HG03108 (cell line): ENCODE results near the gene MLST8.
"Not testable (repeated sequence)": the region's sequence is repeated elsewhere in the genome, so short reads cannot be mapped to it uniquely, and the experiment has no call there.

ENCODE experiments used
- ATAC-seq: cut with Tn5 transposase; IDR thresholded peaks from one replicate; pipeline ENCODE4 v1.9.1; 2021; ENCODE audit warnings: moderate library complexity; ENCODE audit not compliant: unreplicated experiment

MLST8 gene

DNA sequence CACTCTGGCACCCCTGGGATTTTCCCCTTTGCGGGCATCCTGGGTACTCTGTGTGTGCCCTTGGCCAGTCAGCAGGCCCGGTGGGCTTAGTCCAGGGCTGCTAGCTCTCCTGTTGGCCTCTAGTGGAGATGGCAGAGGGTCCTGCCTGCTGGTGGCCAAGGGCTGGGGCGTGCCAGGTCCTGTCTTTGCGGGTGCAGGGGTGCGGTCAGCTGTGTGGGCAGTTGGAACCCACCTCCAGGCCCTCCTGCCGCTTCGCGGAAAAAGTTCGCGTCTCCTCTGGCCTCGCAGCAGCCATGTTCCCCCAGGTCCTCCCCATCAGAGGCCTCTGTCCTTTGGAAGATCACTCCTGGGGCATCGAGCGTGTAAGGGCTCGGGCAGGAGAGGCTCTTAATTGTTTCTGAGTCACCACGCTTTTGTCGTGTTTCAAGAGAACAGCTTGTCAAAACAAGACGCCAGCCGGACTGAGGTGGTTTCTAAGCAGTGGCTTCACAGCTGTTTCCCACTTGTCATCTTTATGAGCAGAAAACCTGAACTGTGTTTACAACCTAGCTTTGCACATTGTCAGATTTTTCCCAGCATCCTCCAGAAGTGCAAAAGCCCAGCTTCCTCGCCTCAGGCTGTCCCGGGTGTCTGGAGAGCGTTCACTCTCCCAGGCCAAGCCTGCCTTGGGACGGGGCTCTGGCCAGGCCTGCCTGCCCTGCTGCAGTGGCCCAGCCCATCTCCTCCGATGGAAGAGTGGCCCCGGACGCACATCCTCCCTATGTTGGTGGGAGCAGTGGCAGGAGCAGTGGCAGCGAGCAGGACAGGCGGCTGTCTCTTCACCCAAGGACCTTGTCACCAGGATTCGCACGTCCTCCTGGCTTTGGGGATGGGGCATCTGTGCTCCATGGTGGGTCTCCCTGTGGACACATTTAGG is 26.0 kb downstream of the MLST8 start:
- no peak for ATAC-seq

DNA sequence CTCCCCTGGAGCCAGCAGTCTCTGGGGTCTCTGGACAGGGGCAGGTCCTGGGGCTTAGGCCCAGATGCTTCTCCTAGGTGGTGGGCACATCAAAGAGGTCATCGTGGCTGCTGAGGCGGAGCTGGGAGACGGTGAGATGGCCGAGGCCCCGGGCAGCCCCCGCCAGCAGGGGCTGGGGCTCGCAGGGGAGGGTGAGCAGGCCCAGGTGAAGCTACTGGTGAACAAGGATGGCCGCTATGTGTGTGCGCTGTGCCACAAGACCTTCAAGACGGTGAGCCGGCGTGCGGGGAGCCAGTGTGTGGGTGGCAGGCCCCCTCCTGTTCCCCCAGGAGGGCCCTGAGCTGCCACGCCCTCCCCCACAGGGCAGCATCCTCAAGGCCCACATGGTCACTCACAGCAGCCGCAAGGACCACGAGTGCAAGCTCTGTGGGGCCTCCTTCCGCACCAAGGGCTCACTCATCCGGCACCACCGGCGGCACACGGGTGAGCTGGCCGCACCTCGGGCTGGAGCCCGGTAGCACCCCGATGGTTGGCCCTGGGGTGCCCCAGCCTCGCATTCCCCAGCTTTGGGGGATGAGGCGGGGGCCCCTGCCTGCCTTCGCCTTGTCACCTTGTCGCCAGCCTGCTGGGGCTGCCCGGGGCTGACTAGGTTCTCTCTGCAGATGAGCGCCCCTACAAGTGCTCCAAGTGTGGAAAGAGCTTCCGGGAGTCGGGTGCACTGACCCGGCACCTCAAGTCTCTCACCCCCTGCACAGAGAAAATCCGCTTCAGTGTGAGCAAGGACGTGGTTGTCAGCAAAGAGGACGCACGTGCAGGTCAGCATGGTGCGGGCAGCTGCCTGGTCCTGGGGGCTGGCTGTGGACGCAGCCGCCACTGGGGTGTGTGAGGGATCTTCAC is 27.1 kb downstream of the MLST8 start:
- no peak for ATAC-seq

DNA sequence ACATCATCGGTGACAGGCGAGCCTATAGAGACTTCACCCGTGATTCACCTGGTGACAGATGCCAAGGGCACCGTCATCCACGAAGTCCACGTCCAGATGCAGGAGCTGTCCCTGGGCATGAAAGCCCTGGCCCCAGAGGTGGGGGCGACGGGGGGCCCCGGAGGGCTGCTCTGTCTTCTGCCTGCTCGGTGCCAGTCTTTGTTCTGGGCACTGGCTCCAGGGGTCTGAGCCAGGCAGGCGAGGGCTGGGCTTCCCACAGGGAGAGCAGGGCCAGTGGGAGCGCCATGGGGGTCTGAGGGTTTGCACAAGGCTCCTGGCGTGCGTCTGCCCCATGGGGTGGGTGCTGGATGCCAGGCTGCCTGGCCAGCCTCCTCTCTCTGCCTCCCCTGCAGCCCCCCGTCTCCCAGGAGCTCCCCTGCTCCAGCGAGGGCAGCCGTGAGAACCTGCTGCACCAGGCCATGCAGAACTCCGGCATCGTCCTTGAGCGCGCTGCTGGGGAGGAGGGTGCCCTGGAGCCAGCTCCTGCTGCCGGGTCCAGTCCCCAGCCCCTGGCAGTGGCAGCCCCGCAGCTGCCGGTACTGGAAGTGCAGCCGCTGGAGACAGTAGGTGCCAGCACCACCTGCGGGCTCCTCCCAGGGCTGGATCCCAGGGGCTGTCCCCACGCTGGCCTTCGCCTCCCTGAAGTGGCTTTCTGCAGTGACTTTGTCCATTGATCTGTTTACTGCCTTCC is 28.0 kb downstream of the MLST8 start:
- ATAC-seq: no peak

DNA sequence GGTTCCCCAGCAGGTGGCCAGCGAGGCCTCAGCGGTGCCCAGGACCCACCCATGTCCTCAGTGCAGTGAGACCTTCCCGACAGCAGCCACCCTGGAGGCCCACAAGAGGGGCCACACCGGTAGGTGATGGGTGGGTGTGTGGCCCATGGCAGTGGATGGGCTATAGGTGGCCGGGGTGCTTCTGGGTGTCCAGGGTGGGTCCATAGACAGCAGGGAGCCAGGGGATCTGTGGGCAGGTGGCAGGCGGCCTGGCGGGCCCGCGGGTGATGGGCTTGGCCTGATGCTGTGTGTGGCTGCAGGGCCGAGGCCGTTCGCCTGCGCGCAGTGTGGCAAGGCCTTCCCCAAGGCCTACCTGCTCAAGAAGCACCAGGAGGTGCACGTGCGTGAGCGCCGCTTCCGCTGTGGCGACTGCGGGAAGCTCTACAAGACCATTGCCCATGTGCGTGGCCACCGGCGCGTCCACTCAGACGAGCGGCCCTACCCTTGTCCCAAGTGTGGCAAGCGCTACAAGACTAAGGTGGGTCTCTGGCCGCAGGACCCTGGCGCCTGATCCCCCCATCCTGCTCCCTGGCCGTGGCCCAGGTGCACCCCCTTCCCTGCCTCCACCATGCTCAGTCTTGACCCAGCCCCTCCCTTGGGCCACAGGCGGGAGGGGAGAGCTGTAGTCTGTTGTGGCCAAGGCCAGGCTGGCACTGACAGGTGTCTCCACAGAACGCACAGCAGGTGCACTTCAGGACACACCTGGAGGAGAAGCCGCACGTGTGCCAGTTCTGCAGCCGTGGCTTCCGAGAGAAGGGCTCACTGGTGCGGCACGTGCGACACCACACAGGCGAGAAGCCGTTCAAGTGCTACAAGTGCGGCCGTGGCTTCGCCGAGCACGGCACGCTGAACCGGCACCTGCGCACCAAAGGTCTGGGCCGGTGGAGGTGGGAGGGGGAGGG is 28.9 kb downstream of the MLST8 start:
- no peak for ATAC-seq

DNA sequence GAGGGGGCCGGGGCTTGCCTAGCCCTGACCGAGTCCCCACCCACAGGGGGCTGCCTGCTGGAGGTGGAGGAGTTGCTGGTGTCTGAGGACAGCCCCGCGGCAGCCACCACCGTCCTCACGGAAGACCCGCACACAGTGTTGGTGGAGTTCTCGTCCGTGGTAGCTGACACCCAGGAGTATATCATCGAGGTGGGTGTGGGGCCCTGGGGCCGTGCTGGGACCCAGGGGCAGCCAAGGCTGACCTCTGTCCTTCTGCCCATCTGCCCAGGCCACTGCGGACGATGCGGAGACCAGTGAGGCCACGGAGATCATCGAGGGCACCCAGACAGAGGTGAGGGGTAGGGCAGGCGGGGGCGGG is 29.5 kb downstream of the MLST8 start:
- no peak for ATAC-seq

DNA sequence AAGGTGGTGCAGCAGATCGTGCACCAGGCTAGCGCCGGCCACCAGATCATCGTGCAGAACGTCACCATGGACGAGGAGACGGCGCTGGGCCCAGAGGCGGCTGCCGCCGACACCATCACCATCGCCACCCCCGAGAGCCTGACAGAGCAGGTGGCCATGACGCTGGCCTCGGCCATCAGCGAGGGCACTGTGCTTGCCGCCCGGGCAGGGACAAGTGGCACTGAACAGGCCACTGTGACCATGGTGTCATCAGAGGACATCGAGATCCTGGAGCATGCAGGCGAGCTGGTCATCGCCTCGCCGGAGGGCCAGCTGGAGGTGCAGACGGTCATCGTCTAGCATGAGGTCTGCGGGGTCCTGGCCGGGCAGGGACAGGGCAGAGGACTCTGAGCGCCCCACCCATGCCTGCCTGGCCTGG is 30.0 kb downstream of the MLST8 start:
- no peak for ATAC-seq

DNA sequence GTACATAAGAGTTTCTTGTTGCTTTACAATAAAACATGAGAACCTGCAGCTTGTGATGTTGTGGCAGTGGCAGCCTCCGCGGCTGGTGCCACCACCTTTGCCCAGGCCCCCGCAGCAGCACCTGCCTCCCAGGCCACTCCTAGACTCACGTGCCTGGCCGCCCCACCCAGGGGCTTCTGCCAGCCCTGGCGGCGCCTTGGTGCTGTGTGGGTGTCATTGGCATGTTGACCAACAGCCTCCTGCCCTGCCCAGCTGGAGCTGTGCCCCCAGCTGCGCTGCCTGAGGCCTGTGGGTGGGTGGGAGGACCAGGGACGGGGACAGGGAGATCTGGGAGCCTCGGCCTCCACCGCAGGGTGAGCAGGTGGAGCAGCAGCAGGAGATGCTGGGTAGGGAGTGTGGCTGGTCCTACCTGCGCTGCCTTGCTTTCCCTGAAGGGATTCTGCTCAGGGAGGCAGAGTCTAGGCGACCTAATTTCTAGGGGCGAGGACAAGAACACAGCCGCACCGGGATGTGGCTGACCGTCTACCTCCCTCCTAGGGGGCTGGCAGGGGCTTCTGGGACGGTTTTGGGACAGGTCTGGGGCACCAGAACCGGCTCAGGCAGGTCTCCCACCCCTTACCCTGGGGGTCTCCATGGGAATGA is 30.6 kb downstream of the MLST8 start:
- no peak for ATAC-seq

DNA sequence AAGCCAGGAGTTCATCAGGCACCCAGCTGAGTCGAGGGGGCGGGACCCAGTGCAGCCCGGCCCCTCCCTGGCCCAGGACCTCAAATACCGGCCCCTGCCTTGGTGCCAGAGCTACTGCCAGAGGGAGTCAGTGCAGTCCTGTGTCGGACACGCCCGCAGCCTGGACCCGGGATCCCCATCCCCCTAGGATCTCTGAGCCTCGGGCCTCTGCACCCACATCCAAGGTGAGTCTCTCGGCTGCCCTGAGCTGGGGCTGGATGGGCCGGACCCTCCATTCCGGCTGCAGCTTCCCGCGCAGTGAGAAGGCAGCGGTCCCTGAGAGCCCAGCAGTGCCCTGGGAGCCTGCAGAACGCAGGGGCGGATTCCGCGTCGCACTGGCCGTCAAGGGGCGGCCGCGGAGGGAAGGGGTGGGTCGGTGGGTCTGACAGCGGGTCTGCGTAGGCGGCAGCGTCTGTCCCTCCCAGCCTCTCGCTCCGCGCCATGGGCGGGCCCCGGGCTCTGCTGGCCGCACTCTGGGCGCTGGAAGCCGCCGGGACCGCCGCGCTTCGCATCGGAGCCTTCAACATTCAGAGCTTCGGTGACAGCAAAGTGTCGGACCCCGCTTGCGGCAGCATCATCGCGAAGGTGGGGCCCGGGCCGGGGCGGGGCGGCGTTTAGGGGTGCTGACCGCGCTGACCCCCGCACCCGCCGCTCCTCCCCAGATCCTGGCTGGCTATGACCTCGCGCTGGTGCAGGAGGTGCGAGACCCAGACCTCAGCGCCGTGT is 31.3 kb downstream of the MLST8 start, which contains the start of gene DNASE1L2:
Gene DNASE1L2 (plus strand): TSS at position 108 of the 765 bp plus-strand sequence. CDS start 373 bp downstream, at position 481.
- ATAC-seq: no peak

DNA sequence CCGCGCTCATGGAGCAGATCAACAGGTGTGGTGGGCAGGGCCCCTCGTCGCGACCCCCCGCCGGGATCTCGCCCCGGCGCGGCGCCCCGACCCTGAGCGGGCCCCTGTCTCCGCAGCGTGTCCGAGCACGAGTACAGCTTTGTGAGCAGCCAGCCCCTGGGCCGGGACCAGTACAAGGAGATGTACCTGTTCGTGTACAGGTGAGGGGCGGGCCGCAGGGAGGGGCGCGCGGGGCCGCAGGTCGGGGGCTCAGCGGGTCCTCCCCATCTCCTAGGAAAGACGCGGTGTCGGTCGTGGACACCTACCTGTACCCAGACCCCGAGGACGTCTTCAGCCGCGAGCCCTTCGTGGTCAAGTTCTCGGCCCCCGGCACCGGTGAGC is 31.8 kb downstream of the MLST8 start:
- ATAC-seq: no peak

DNA sequence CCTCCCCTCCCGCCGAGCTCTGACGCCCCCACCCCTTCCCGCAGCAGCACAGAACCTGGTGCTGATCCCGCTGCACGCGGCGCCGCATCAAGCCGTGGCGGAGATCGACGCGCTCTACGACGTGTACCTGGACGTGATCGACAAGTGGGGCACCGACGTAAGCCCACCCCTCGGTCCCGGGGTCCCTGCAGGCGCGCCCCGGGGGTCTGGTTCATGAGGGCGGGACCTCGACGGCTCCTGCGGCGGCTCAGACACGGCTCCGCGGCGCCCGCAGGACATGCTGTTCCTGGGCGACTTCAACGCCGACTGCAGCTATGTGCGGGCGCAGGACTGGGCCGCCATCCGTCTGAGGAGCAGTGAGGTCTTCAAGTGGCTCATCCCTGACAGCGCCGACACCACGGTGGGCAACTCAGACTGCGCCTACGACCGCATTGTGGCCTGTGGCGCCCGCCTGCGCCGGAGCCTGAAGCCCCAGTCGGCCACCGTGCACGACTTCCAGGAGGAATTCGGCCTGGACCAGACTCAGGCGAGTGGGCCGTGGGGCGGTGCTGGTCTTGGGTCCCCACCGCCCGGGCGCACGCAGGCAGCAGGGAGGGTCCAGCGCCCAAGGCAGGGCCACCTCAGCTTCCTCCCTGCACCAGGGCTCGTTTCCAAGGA is 32.4 kb downstream of the MLST8 start:
- ATAC-seq: no peak

DNA sequence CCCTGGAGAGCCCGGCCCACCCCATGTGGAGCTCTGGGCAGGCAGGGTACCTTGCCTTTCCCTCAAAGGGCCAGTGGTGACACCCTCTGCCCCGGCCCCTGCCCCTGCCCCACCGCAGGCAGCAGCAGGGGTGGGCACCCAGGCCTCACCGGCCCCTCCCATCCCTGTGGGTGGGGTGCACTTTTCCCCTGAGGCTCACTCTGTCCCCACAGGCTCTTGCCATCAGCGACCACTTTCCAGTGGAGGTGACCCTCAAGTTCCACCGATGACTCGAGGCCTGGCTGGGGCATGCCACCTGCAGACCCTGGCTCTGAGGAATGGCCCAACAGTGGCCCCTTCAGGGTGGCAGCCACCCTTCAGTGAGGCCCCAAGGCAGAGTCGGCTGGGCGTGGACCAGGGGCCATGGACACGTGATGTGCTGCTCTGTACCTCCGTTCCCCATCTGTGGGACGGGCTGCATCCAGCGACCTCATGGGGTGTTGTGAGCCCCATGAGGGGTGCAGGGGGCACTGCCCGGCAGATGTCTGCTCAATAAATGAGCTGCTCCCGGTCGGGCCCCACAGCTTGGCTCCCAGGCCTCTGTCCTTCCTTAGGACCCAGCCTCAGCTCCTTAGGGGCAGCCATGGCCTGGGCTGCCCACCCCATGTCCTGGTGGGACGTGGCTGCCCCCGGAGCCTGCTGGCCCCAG is 33.0 kb downstream of the MLST8 start:
- no peak for ATAC-seq

DNA sequence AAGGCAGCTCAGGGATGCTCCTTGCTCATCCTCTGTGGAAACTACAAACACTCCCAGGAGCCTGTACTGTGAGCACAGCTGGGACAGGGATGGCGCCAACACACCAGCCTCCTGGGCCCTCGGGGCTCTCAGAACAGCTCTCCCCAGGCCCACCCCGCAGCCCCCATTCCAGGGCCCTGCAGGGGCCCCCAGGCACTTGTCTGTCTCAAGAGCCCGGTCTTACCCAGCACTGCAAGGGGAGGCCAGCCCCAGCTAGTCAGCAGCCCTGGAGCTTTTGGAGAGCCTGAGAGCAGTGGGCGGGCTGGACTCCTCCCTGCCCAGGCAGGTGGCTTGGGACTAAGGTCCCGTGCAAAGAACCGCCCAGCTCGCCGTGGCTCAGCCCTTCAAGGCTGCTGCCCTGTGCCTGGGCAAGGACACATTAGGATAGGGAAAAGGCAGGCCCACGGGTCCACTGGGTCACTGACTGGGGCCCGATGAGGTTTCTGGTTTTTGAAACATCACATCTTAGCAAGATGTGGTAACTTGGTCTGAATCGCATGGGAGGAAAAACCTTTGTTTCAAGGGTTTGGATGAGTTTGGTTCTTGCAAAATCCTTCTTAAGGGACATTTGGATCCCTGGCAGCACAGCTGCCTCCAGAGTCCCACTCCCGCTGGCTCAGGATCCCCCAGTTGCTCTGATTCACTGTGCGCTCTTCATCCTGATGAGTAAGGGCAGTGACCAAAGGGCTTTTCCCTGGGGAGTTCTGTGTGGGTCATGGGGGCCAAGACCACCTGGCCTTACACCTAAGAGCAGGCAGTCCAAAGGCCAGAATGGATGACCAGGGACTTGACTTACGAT is 33.8 kb downstream of the MLST8 start:
- no peak for ATAC-seq

DNA sequence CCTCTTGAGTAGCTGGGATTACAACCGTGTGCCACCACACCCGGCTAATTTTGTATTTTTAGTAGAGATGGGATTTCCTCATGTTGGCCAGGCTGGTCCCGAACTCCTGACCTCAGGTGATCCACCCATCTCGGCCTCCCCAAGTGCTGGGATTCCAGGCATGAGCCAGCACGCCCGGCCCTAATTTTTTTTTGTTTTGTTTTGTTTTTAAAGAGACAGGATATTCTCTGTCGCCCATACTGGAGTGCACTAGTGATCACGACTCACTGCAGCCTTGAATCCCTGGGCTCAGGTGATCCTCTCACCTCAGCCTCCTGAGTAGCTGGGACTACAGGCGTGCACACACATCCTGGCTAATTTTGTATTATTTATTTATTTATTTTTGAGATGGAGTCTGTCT is 35.1 kb downstream of the MLST8 start:
- not testable (repeated sequence) for ATAC-seq

DNA sequence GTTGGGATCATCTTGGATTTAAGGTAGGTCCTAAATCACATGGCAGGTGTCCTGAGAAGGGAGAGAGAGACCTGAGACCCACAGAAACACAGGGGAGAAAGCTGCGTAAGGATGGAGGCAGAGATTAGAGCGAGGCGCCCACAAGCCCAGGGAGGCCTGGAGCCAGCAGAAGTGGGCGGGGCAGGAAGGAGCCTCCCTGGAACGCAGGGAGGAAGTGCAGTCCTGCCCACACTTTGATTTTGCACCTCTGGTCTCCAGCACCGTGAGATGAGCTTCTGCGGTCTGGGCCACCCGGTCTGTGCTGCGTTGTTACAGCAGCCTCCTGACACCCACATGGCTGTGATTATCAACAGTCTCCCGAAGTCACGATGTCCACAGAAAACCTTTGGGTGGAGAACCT is 37.3 kb downstream of the MLST8 start:
- ATAC-seq: no peak

DNA sequence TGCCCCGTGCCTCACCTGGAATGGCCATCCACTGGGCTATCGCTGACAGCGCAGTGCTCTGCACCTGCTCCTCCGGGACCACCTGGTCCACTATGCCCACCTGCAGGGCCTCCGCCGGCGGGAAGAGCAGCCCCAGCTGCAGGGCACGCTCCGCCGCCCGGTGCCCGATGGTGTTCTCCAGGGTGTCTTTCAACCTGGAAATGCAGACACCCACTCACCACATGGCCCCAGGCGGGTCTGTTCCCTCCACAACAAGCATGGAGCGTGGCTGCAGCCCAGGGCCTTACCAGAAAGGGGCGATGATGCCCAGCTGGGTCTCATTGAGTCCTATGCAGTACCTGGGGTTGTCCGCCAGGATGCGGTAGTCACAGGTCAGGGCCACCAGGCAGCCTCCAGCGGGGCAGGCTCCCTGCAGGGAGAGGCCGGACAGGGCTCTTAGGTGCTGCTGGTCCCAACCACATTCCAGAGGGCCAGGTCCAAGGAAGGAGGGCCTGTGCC is 37.8 kb downstream of the MLST8 start:
- ATAC-seq: no peak

DNA sequence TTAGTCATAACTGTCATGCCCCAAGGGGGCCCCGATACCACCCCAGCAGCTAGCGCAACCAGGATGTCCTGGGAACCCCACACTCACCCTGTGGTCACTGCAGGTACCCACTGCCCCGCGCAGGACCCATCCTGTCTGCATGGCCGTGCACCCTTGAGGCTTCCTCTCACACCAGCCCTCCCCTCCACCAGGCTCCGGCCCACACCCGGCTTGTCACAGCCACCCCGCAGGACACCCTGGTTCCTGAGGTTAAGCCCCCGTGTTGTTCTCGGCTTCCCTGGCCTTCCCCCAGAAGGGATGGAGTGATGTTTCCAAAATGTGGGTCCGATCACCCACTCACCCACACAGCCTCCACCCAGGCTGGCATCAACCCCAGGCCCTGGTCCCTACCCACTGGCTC is 38.5 kb downstream of the MLST8 start:
- no peak for ATAC-seq

DNA sequence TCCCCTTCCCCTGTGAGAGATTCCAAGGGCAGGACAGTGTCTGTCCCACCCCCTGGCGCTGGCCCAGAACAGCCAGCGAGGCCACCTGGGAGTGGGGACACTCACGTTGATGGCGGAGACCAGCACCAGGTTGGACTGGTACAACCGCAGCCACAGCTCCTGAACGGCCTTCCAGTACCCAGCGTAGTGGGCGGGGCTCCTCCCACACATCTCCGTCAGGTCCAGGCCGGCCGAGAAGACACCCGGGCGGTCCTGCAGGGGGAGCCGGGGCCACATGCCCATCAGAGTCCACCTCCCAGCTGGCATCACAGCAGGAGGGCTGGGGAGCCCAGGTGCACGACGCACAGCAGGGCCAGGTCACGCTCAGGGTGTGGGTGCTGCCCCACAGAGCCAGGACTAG is 39.0 kb downstream of the MLST8 start:
- no peak for ATAC-seq
